ENCODE results near the gene PLCL2. TPM values are rescaled to one million over a fixed set of nuclear protein-coding genes. Genes with fewer than 3 reads are reported as not detected.
A peak's percentile ranks its signal among the peaks of the same experiment; 100 is the strongest.

Gene PLCL2
- total RNA-seq, 1 donor from 2014 or later, result 15.2 TPM

GRCh38 chr3:16906682-16907081, 21.9 kb downstream of the PLCL2 start:
- H3K4me3 Mint-ChIP-seq, result peak overlapping the region; percentile 38
- peak; percentile 75 for DNase-seq
- H3K27me3 Mint-ChIP-seq, result no peaks in the 10 kb centered on the region
- peaks cover 61% of the 10 kb centered on the region for H3K4me1 Mint-ChIP-seq
- peaks cover 19% of the 10 kb centered on the region for H3K36me3 Mint-ChIP-seq (ENCODE audit: low read depth)
- intact Hi-C loops (cut with micrococcal nuclease), result loop anchor here (1.0 to 5.0 kb wide), 4 partner anchors 64 to 394 kb away; partner anchors contain the start of gene RFTN1
- peaks cover 3% of the 10 kb centered on the region for H3K9me3 Mint-ChIP-seq
- no peak overlapping the region for H3K27ac Mint-ChIP-seq

- peak overlapping the region; percentile 38 for H3K27ac Mint-ChIP-seq
- H3K4me1 Mint-ChIP-seq, result peaks cover 55% of the 10 kb centered on the region
- H3K4me3 Mint-ChIP-seq, result peak overlapping the region; percentile 38
- no peak for DNase-seq
- intact Hi-C loops (cut with micrococcal nuclease), result loop anchor here (1.0 to 5.0 kb wide), 4 partner anchors 65 to 395 kb away; partner anchors contain the start of gene RFTN1
- no peaks in the 10 kb centered on the region for H3K27me3 Mint-ChIP-seq
- H3K36me3 Mint-ChIP-seq (ENCODE audit: low read depth), result peaks cover 18% of the 10 kb centered on the region
- H3K9me3 Mint-ChIP-seq, result peaks cover 3% of the 10 kb centered on the region
These were observed 22.5 kb downstream of the PLCL2 start for GRCh38 chr3:16907243-16907642.

GRCh38 chr3:16908016-16908807, 23.5 kb downstream of the PLCL2 start:
- Mint-ChIP-seq H3K27me3 (no peaks in the 10 kb centered on the region), H3K4me1 (peaks cover 56% of the 10 kb centered on the region), H3K36me3 (ENCODE audit: low read depth) (peaks cover 25% of the 10 kb centered on the region), H3K27ac (no peak overlapping the region), H3K4me3 (no peak overlapping the region), H3K9me3 (peaks cover 7% of the 10 kb centered on the region)
- intact Hi-C loops (cut with micrococcal nuclease), result loop anchor here (5.0 kb wide), 3 partner anchors 274 to 396 kb away; partner anchors contain the start of gene RFTN1
- no peak for DNase-seq

- no peak overlapping the region for H3K4me3 Mint-ChIP-seq
- H3K9me3 Mint-ChIP-seq, result peaks cover 7% of the 10 kb centered on the region
- H3K36me3 Mint-ChIP-seq (ENCODE audit: low read depth), result peaks cover 25% of the 10 kb centered on the region
- H3K27me3 Mint-ChIP-seq, result no peaks in the 10 kb centered on the region
- peaks cover 52% of the 10 kb centered on the region for H3K4me1 Mint-ChIP-seq
- intact Hi-C loops (cut with micrococcal nuclease), result loop anchor here (5.0 kb wide), 3 partner anchors 273 to 397 kb away; partner anchors contain the start of gene RFTN1
- DNase-seq, result no peak
- H3K27ac Mint-ChIP-seq, result no peak overlapping the region
These were observed 24.1 kb downstream of the PLCL2 start for GRCh38 chr3:16908896-16909295.

- Mint-ChIP-seq H3K27ac (no peak overlapping the region), H3K9me3 (peaks cover 5% of the 10 kb centered on the region), H3K4me3 (no peak overlapping the region), H3K27me3 (no peaks in the 10 kb centered on the region), H3K4me1 (peaks cover 45% of the 10 kb centered on the region), H3K36me3 (ENCODE audit: low read depth) (peaks cover 17% of the 10 kb centered on the region)
- no peak for DNase-seq
- intact Hi-C loops (cut with micrococcal nuclease), result loop anchor here (5.0 kb wide), 3 partner anchors 272 to 398 kb away; partner anchors contain the start of gene RFTN1
These were observed 25.0 kb downstream of the PLCL2 start for GRCh38 chr3:16909802-16910201.

- Mint-ChIP-seq H3K27ac (no peak overlapping the region), H3K36me3 (ENCODE audit: low read depth) (peaks cover 15% of the 10 kb centered on the region), H3K4me3 (no peak overlapping the region), H3K4me1 (peaks cover 41% of the 10 kb centered on the region), H3K27me3 (no peaks in the 10 kb centered on the region), H3K9me3 (peaks cover 4% of the 10 kb centered on the region)
- intact Hi-C loops (cut with micrococcal nuclease), result no loop called here
- DNase-seq, result no peak
These were observed 25.5 kb downstream of the PLCL2 start for GRCh38 chr3:16910207-16910606.

GRCh38 chr3:16911916-16912315, 27.2 kb downstream of the PLCL2 start:
- Mint-ChIP-seq H3K27me3 (no peaks in the 10 kb centered on the region), H3K4me1 (peaks cover 41% of the 10 kb centered on the region), H3K4me3 (no peak overlapping the region), H3K27ac (no peak overlapping the region), H3K36me3 (ENCODE audit: low read depth) (peaks cover 15% of the 10 kb centered on the region), H3K9me3 (peaks cover 4% of the 10 kb centered on the region)
- intact Hi-C loops (cut with micrococcal nuclease), result no loop called here
- DNase-seq, result no peak

- H3K4me3 Mint-ChIP-seq, result peak overlapping the region; percentile 1
These were observed 27.9 kb downstream of the PLCL2 start for GRCh38 chr3:16912400-16913263.

GRCh38 chr3:16913264-16913580, 28.5 kb downstream of the PLCL2 start:
- intact Hi-C loops (cut with micrococcal nuclease), result no loop called here
- H3K4me1 Mint-ChIP-seq, result peaks cover 43% of the 10 kb centered on the region
- DNase-seq, result no peak
- peak overlapping the region; percentile 35 for H3K27ac Mint-ChIP-seq
- H3K36me3 Mint-ChIP-seq (ENCODE audit: low read depth), result peaks cover 15% of the 10 kb centered on the region
- peaks cover 4% of the 10 kb centered on the region for H3K9me3 Mint-ChIP-seq
- no peak overlapping the region for H3K4me3 Mint-ChIP-seq
- no peaks in the 10 kb centered on the region for H3K27me3 Mint-ChIP-seq

More at GRCh38 chr3:16912400-16913263, 27.9 kb downstream of the PLCL2 start:
- peaks cover 15% of the 10 kb centered on the region for H3K36me3 Mint-ChIP-seq (ENCODE audit: low read depth)
- H3K27ac Mint-ChIP-seq, result peak overlapping the region; percentile 35
- DNase-seq, result no peak
- peaks cover 4% of the 10 kb centered on the region for H3K9me3 Mint-ChIP-seq
- peaks cover 43% of the 10 kb centered on the region for H3K4me1 Mint-ChIP-seq
- H3K27me3 Mint-ChIP-seq, result no peaks in the 10 kb centered on the region
- intact Hi-C loops (cut with micrococcal nuclease), result no loop called here

GRCh38 chr3:16916840-16917239, 32.1 kb downstream of the PLCL2 start:
- peaks cover 7% of the 10 kb centered on the region for H3K36me3 Mint-ChIP-seq (ENCODE audit: low read depth)
- no peaks in the 10 kb centered on the region for H3K27me3 Mint-ChIP-seq
- DNase-seq, result no peak
- intact Hi-C loops (cut with micrococcal nuclease), result no loop called here
- H3K27ac Mint-ChIP-seq, result no peak overlapping the region
- H3K4me3 Mint-ChIP-seq, result no peak overlapping the region
- peaks cover 4% of the 10 kb centered on the region for H3K9me3 Mint-ChIP-seq
- H3K4me1 Mint-ChIP-seq, result peaks cover 35% of the 10 kb centered on the region

- Mint-ChIP-seq H3K9me3 (peaks cover 4% of the 10 kb centered on the region), H3K36me3 (ENCODE audit: low read depth) (peaks cover 7% of the 10 kb centered on the region), H3K27me3 (no peaks in the 10 kb centered on the region), H3K4me1 (peaks cover 36% of the 10 kb centered on the region), H3K27ac (peak overlapping the region; percentile 40), H3K4me3 (no peak overlapping the region)
- no peak for DNase-seq
- intact Hi-C loops (cut with micrococcal nuclease), result no loop called here
These were observed 32.6 kb downstream of the PLCL2 start for GRCh38 chr3:16917256-16917935.

- H3K9me3 Mint-ChIP-seq, result peaks cover 3% of the 10 kb centered on the region
- peaks cover 2% of the 10 kb centered on the region for H3K36me3 Mint-ChIP-seq (ENCODE audit: low read depth)
- no peaks in the 10 kb centered on the region for H3K27me3 Mint-ChIP-seq
- H3K27ac Mint-ChIP-seq, result no peak overlapping the region
- no peak for DNase-seq
- intact Hi-C loops (cut with micrococcal nuclease), result no loop called here
- H3K4me3 Mint-ChIP-seq, result no peak overlapping the region
- H3K4me1 Mint-ChIP-seq, result peaks cover 30% of the 10 kb centered on the region
These were observed 33.4 kb downstream of the PLCL2 start for GRCh38 chr3:16917980-16918682.

GRCh38 chr3:16918683-16919025, 33.9 kb downstream of the PLCL2 start:
- Mint-ChIP-seq H3K4me1 (peaks cover 34% of the 10 kb centered on the region), H3K27ac (no peak overlapping the region), H3K9me3 (peaks cover 6% of the 10 kb centered on the region), H3K27me3 (no peaks in the 10 kb centered on the region), H3K4me3 (no peak overlapping the region), H3K36me3 (ENCODE audit: low read depth) (peaks cover 6% of the 10 kb centered on the region)
- intact Hi-C loops (cut with micrococcal nuclease), result no loop called here
- DNase-seq, result no peak

Data from activated CD4-positive, alpha-beta T cell treated with anti-CD3 and anti-CD28 coated beads, Interleukin-2, amount 10 ng/mL, durations not matched to agents 24 days and 14 days (primary cell).